Measurements from ENCODE around the gene HAUS8. TPM values are rescaled to one million over a fixed set of nuclear protein-coding genes. Genes with fewer than 3 reads are reported as not detected.

Gene HAUS8
- total and polyA plus RNA-seq, 12 donors = 2.0 to 10.2 (median 4.9) TPM

DNA sequence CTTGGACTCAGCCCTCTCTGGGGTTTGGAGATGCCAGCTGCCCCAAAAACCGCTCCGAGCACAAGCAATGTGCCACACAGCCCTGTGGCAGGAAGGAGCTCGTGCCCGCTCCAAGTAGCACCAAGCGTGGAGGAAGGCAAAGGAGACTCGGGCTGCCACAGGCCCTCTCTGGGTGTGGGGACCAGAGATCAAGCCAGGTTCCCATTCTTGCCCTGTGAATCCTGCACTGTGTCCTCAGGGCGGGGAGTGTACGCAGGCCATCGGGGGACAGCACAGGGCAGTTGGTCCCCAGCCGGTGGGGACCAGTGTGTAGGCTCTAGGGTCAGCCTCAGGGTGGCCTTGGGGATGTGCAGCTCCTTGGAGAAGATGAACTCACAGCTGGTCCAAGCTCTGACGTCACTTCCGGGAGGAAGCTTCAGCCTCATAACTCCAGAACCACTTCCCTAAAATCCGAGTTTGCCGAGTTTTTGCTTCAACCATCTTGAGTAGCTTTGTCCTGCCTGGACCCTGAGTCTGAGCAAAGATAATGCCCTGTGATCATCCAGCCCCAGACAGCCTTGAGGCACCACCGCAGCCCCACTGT is 39.3 kb downstream of the HAUS8 start:
- H3K36me3 ChIP-seq = no peaks in the 10 kb centered on the region
- ATAC-seq (peak in 6 of 8 donors; percentile 9 to 46 (median 31)), DNase-seq (peak in 1 of 2 donors; percentile 30)
- intact Hi-C loops (cut with DNase I) = loop anchor here in 1 of 10 donors (10.0 kb wide), 1 partner anchor 121 kb away; no protein-coding TSS in a partner anchor
- no peak for TF ChIP-seq CTCF (IDR thresholded peaks at IDR 0.05)
- H3K27ac ChIP-seq = no peak overlapping the region
- peaks cover 0 to 7% (median 2%) of the 10 kb centered on the region in 7 donors for H3K27me3 ChIP-seq
- no peaks in the 10 kb centered on the region for H3K4me1 ChIP-seq
- WGBS, 2 donors = 73 to 81% methylated on average over 15 of the region's 15 CpGs
- no peaks in the 10 kb centered on the region for H3K9me3 ChIP-seq
- no peak overlapping the region for H3K4me3 ChIP-seq

DNA sequence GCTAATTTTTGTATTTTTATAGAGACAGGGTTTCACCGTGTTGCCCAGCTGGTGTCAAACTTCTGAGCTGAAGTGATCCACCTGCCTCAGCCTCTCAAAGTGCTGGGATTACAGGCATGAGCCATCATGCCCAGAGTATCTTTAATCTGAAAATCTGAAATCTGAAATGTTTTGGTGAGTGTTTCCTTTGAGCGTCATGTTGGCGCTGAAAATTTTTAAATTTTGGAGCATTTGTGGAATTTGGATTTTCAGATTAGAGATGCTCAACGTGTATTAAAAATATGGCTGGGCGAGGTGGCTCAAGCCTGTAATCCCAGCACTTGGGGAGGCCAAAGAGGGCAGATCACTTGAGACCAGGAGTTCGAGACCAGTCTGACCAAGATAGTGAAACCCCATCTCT is 43.5 kb downstream of the HAUS8 start:
- Histone ChIP-seq H3K4me1 (no peaks in the 10 kb centered on the region), H3K27ac (no peak overlapping the region), H3K9me3 (no peaks in the 10 kb centered on the region), H3K4me3 (no peak overlapping the region), H3K36me3 (no peaks in the 10 kb centered on the region), H3K27me3 (peaks cover 0 to 33% (median 23%) of the 10 kb centered on the region in 7 donors)
- TF ChIP-seq CTCF (IDR thresholded peaks at IDR 0.05) = no peak
- intact Hi-C loops (cut with DNase I) = loop anchor here in 1 of 10 donors (10.0 kb wide), 1 partner anchor 117 kb away; no protein-coding TSS in a partner anchor
- DNase-seq = no peak
- 87% methylated on average over 6 of the region's 6 CpGs for WGBS, 2 donors
- ATAC-seq = no peak

DNA sequence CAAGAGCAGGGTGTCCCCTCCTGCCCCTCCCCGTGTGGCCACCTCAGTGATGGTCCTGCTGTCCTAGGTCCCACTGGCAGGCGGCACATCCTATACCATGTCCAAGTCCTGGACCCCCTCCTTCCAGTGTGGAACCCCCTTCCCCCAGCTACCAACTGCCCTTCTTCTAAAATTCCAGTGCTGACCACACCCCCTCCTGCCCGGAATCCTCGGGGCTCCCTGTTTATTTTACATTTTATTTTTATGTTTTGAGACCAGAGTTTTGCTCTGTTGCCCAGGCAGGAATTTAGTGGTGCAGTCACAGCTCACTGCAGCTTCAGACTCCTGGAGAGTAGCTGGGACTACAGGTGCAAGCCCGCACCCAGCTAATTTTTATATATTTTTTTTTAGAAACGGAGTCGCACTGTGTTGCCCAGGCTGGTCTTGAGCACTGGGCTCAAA is 47.7 kb downstream of the HAUS8 start:
- TF ChIP-seq CTCF (IDR thresholded peaks at IDR 0.05) = no peak
- H3K4me1 ChIP-seq = peaks cover 0 to 13% (median 0%) of the 10 kb centered on the region in 9 donors
- H3K27me3 ChIP-seq = peaks cover 0 to 62% (median 48%) of the 10 kb centered on the region in 7 donors
- H3K27ac ChIP-seq = peak overlapping the region in 3 of 10 donors; percentile 4 to 16 (median 10)
- H3K36me3 ChIP-seq = no peaks in the 10 kb centered on the region
- ATAC-seq (peak in 1 of 8 donors; percentile 29), DNase-seq (no peak)
- H3K4me3 ChIP-seq = no peak overlapping the region
- intact Hi-C loops (cut with DNase I) = no loop called here
- WGBS, 2 donors = 54 to 60% methylated on average over 7 of the region's 7 CpGs
- H3K9me3 ChIP-seq = peaks cover 0 to 21% (median 13%) of the 10 kb centered on the region in 11 donors

DNA sequence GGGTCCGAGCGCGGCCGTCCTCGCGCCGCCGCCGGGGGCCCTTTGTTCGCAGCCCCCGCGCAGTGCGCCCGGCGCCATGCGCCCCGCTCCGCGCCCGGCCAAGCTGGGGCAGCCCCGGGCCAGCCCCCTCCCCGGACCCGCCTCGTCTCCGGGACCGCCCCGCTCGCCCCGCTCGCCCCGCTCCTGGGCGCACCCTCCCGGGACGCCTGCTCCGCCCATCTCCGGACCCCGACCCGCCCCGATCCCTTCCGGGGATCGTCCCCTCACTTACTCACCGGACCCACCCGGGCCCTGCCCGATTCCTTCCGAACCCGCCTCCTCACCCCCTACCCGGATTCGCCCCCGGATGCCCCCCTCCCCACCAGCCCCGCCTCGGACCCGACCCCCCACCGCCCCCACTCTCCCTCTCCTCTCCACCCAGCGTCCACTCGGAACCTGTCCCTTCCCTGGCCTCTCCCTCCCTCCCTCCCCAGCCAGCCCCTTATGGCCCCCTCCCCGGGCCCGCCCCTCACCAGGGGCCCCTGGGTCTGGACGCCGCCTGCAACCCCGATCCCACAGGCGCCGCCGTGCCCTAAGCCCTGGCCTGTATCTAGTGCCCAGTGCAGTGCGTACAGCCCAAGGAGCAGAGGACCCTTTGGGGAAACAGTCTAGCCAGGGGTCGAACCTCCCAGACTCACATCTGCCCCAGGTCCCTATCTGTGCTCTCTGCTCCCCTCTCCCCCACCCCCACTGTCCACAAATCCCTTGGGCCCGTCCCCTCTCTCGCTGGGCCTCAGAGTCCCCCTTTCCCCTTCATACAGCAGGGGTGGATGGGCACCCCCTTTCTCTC is 48.3 kb downstream of the HAUS8 start, which contains the start of gene CPAMD8:
CPAMD8 (minus strand) TSS at position 105 of the 829 bp plus-strand sequence. CDS start 168 bp downstream, outside the sequence.
- 7 to 8% methylated on average over 27 to 67 of the region's 67 CpGs for WGBS, 2 donors
- peak within 1 kb of the TSS; percentile 9 to 56 (median 48) for H3K4me3 ChIP-seq
- no peak for TF ChIP-seq CTCF (IDR thresholded peaks at IDR 0.05)
- H3K9me3 ChIP-seq = peaks cover 0 to 25% (median 13%) of the 10 kb centered on the region in 11 donors
- peaks cover 0 to 19% (median 0%) of the 10 kb centered on the region in 9 donors for H3K4me1 ChIP-seq
- intact Hi-C loops (cut with DNase I) = no loop called here
- peak; percentile 31 to 81 (median 70) for ATAC-seq
- peaks cover 0 to 62% (median 48%) of the 10 kb centered on the region in 7 donors for H3K27me3 ChIP-seq
- H3K27ac ChIP-seq = peak within 1 kb of the TSS in 6 of 10 donors; percentile 15 to 75 (median 37)
- H3K36me3 ChIP-seq = no peaks in the 10 kb centered on the region
- DNase-seq = peak; percentile 11 to 39
